Mesendoderm (in vitro differentiated cells): ENCODE results near the gene PTPRF.
A peak's percentile ranks its signal among the peaks of the same experiment; 100 is the strongest.

Experiments
- DNase-seq: peaks from one replicate; pipeline ENCODE4 v3.0.0; 2013
- H2AK5ac ChIP-seq: 2 replicates; pipeline ENCODE4 v1.6.1; 2013; ENCODE audit warnings: low read length, inconsistent platforms
- H2BK120ac ChIP-seq: 2 replicates; pipeline ENCODE4 v1.6.1; 2013; ENCODE audit warnings: low read depth, mild to moderate bottlenecking, low read length, moderate library complexity, mixed read lengths
- H2BK15ac ChIP-seq: replicated peaks from 2 replicates; pipeline ENCODE4 v1.6.1; 2013; ENCODE audit warnings: low read depth, mild to moderate bottlenecking, moderate library complexity
- H2BK5ac ChIP-seq: 2 replicates; pipeline ENCODE4 v1.6.1; 2013; ENCODE audit warnings: low read length, inconsistent platforms
- H3K18ac ChIP-seq: 2 replicates; pipeline ENCODE4 v1.6.1; 2013; ENCODE audit warnings: mild to moderate bottlenecking, low read length, mixed read lengths
- H3K23ac ChIP-seq: one replicate; pipeline ENCODE4 v1.6.1; 2013; ENCODE audit warnings: low read length
- H3K27ac ChIP-seq: 2 replicates; pipeline ENCODE4 v1.5.1; 2013; ENCODE audit warnings: low read depth, mild to moderate bottlenecking, inconsistent platforms, low read length, moderate library complexity
- H3K27me3 ChIP-seq: 2 replicates; pipeline ENCODE4 v1.6.1; 2013; ENCODE audit warnings: low read length, control low read depth, mild to moderate bottlenecking, inconsistent platforms; ENCODE audit not compliant: insufficient read depth, poor library complexity
- H3K36me3 ChIP-seq: 2 replicates; pipeline ENCODE4 v1.6.1; 2013; ENCODE audit warnings: low read length, inconsistent platforms; ENCODE audit not compliant: control insufficient read depth, insufficient read depth
- H3K4ac ChIP-seq: one replicate; pipeline ENCODE4 v1.6.1; 2013; ENCODE audit warnings: low read depth, mild to moderate bottlenecking, low read length, moderate library complexity
- H3K4me1 ChIP-seq: 2 replicates; pipeline ENCODE4 v1.6.1; 2013; ENCODE audit warnings: low read depth, low read length, inconsistent platforms; ENCODE audit not compliant: control insufficient read depth
- H3K4me2 ChIP-seq: 2 replicates; pipeline ENCODE4 v1.6.1; 2013; ENCODE audit warnings: low read length
- H3K4me3 ChIP-seq: 2 replicates; pipeline ENCODE4 v1.5.1; 2013; ENCODE audit warnings: mild to moderate bottlenecking, low read length
- H3K56ac ChIP-seq: one replicate; pipeline ENCODE4 v1.6.1; 2013; ENCODE audit warnings: low read length
- H3K79me1 ChIP-seq: 2 replicates; pipeline ENCODE4 v1.6.1; 2013; ENCODE audit warnings: low read length, inconsistent platforms
- H3K79me2 ChIP-seq: 2 replicates; pipeline ENCODE4 v1.6.1; 2013; ENCODE audit warnings: mild to moderate bottlenecking, low read length; ENCODE audit not compliant: control insufficient read depth, insufficient read depth
- H3K9ac ChIP-seq: 2 replicates; pipeline ENCODE4 v1.6.1; 2013; ENCODE audit warnings: low read length, inconsistent platforms
- H4K5ac ChIP-seq: one replicate; pipeline ENCODE4 v1.6.1; 2013; ENCODE audit warnings: low read length
- H4K8ac ChIP-seq: one replicate; pipeline ENCODE4 v1.6.1; 2013; ENCODE audit warnings: low read depth, mild to moderate bottlenecking, control low read depth, low read length, moderate library complexity
- WGBS: extraction: QIAGEN DNeasy Blood & Tissue Kit; methylation state at CpG from one replicate; pipeline ENCODE4 v1.1.7; 2013; ENCODE audit warnings: low lambda C conversion rate, missing lambda C conversion rate; ENCODE audit not compliant: insufficient coverage; ENCODE audit errors: extremely low coverage; 5-methylcytosine and 5-hydroxymethylcytosine counted together

Gene PTPRF

DNA sequence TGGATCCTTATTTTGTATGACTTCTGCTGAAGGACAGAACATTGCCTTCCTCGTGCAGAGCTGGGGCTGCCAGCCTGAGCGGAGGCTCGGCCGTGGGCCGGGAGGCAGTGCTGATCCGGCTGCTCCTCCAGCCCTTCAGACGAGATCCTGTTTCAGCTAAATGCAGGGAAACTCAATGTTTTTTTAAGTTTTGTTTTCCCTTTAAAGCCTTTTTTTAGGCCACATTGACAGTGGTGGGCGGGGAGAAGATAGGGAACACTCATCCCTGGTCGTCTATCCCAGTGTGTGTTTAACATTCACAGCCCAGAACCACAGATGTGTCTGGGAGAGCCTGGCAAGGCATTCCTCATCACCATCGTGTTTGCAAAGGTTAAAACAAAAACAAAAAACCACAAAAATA, 91.8 kb downstream of the PTPRF start:
- H2BK5ac ChIP-seq, result no peak overlapping the region
- H3K4me2 ChIP-seq, result no peak overlapping the region
- H3K79me1 ChIP-seq, result no peaks in the 10 kb centered on the region
- H3K23ac ChIP-seq, result no peak overlapping the region
- H3K4ac ChIP-seq, result no peak overlapping the region
- H3K4me1 ChIP-seq, result no peaks in the 10 kb centered on the region
- no peak overlapping the region for H4K8ac ChIP-seq
- DNase-seq, result no peak
- H3K27ac ChIP-seq, result no peak overlapping the region
- H3K18ac ChIP-seq, result no peak overlapping the region
- no peaks in the 10 kb centered on the region for H3K27me3 ChIP-seq
- no peak overlapping the region for H2BK120ac ChIP-seq
- no CpG with 5 or more reads among the region's 10 CpGs for WGBS
- H3K9ac ChIP-seq, result no peak overlapping the region
- H3K79me2 ChIP-seq, result no peaks in the 10 kb centered on the region
- H2AK5ac ChIP-seq, result no peak overlapping the region
- no peak overlapping the region for H2BK15ac ChIP-seq
- H3K56ac ChIP-seq, result no peak overlapping the region
- no peak overlapping the region for H3K4me3 ChIP-seq
- H3K36me3 ChIP-seq, result peaks cover 11% of the 10 kb centered on the region
- H4K5ac ChIP-seq, result no peak overlapping the region

DNA sequence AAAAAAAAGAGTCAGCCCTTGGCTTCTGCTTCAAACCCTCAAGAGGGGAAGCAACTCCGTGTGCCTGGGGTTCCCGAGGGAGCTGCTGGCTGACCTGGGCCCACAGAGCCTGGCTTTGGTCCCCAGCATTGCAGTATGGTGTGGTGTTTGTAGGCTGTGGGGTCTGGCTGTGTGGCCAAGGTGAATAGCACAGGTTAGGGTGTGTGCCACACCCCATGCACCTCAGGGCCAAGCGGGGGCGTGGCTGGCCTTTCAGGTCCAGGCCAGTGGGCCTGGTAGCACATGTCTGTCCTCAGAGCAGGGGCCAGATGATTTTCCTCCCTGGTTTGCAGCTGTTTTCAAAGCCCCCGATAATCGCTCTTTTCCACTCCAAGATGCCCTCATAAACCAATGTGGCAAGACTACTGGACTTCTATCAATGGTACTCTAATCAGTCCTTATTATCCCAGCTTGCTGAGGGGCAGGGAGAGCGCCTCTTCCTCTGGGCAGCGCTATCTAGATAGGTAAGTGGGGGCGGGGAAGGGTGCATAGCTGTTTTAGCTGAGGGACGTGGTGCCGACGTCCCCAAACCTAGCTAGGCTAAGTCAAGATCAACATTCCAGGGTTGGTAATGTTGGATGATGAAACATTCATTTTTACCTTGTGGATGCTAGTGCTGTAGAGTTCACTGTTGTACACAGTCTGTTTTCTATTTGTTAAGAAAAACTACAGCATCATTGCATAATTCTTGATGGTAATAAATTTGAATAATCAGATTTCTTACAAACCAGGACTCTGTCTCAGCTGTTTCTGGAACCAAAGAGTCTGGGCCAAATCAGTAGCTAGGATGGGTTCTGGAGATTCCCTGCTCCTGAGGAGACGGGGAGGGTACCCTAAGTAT, 92.5 kb downstream of the PTPRF start:
- no peak for DNase-seq
- no peak overlapping the region for H3K23ac ChIP-seq
- no peak overlapping the region for H2BK120ac ChIP-seq
- no peak overlapping the region for H4K5ac ChIP-seq
- H3K4ac ChIP-seq, result no peak overlapping the region
- no CpG with 5 or more reads among the region's 13 CpGs for WGBS
- H3K18ac ChIP-seq, result no peak overlapping the region
- H3K27me3 ChIP-seq, result no peaks in the 10 kb centered on the region
- no peak overlapping the region for H3K9ac ChIP-seq
- H2AK5ac ChIP-seq, result no peak overlapping the region
- H3K4me2 ChIP-seq, result no peak overlapping the region
- peaks cover 7% of the 10 kb centered on the region for H3K36me3 ChIP-seq
- H3K79me1 ChIP-seq, result no peaks in the 10 kb centered on the region
- no peak overlapping the region for H3K4me3 ChIP-seq
- no peak overlapping the region for H2BK15ac ChIP-seq
- H3K79me2 ChIP-seq, result no peaks in the 10 kb centered on the region
- no peak overlapping the region for H2BK5ac ChIP-seq
- H3K4me1 ChIP-seq, result no peaks in the 10 kb centered on the region
- no peak overlapping the region for H3K27ac ChIP-seq
- no peak overlapping the region for H4K8ac ChIP-seq
- no peak overlapping the region for H3K56ac ChIP-seq

DNA sequence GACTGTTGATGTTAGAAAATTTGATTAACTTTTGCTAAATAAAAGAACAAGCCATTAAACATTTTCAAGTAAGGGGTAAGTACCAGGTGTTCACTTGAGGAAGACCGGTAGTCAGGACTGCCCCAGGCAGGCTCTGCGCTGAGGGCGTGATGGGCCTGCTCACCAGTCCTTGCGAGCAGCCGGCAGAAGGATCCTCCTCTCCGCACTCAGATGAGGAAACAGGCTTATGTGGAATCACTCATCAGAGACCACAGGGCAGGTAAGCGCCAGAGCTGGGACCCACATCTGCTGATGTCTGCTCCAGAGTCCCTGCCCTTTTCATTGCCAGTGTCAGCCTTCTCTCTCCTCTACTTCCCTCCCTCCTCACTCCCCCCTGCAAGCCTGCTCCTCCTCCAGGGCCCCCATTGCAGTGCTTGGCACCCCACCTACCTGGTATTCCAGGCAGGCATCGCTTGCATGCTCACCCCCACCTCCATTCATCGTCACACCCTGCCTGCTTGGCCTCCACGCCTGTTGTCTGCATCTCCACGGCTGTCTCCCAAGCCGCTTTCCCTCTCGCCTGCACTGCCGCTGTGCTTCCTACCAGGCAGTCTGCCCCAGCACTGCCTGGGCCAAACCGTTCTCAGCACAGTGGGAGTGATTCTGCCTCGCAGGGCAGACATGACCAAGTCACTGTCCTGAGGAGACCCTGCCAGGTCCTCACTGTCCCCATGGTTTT, 94.5 kb downstream of the PTPRF start:
- Histone ChIP-seq H3K4ac (no peak overlapping the region), H3K4me1 (no peaks in the 10 kb centered on the region), H2AK5ac (no peak overlapping the region), H3K79me2 (no peaks in the 10 kb centered on the region), H3K18ac (no peak overlapping the region), H3K4me2 (no peak overlapping the region), H2BK5ac (no peak overlapping the region), H3K79me1 (no peaks in the 10 kb centered on the region), H3K36me3 (peaks cover 2% of the 10 kb centered on the region), H3K27me3 (no peaks in the 10 kb centered on the region), H3K4me3 (no peak overlapping the region), H2BK15ac (no peak overlapping the region), H3K23ac (no peak overlapping the region), H4K5ac (no peak overlapping the region), H3K56ac (no peak overlapping the region), H3K27ac (no peak overlapping the region), H3K9ac (no peak overlapping the region), H4K8ac (no peak overlapping the region), H2BK120ac (no peak overlapping the region)
- WGBS, result no CpG with 5 or more reads among the region's 16 CpGs
- no peak for DNase-seq

DNA sequence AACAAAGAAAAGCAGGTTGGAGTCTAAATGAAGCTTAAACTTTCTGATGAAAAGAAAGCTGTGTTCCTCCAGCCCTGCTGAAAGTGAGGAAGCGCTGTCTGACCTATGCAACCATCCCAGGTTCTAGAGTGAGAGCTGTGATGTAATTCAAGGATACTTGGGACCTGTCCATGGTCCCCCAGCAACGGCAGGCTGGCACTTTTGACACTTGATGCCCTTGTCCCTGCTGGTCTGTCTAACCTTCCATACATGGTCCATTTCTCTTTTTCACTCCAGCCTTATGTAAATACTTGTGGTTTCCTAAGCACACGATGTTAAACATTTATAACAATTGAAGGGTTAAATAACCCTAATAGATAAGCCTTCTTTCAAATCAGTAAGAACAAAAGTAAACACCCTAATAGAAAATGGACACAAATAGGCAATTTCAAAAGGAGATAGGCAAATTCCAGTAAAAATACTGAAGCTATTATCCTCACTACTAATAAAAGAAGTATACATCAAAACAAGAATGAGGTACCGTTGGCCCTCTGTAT, 101.5 kb downstream of the PTPRF start:
- no peak overlapping the region for H3K4ac ChIP-seq
- H3K36me3 ChIP-seq, result no peaks in the 10 kb centered on the region
- H3K4me3 ChIP-seq, result no peak overlapping the region
- H3K27me3 ChIP-seq, result no peaks in the 10 kb centered on the region
- no peak overlapping the region for H3K56ac ChIP-seq
- no peak overlapping the region for H3K18ac ChIP-seq
- H4K5ac ChIP-seq, result no peak overlapping the region
- no peak overlapping the region for H3K4me2 ChIP-seq
- no peak for DNase-seq
- H3K79me1 ChIP-seq, result no peaks in the 10 kb centered on the region
- WGBS, result no CpG with 5 or more reads among the region's 4 CpGs
- no peak overlapping the region for H3K27ac ChIP-seq
- H2BK15ac ChIP-seq, result no peak overlapping the region
- no peak overlapping the region for H2AK5ac ChIP-seq
- H4K8ac ChIP-seq, result no peak overlapping the region
- no peak overlapping the region for H2BK120ac ChIP-seq
- no peak overlapping the region for H3K23ac ChIP-seq
- H2BK5ac ChIP-seq, result no peak overlapping the region
- no peaks in the 10 kb centered on the region for H3K79me2 ChIP-seq
- no peaks in the 10 kb centered on the region for H3K4me1 ChIP-seq
- H3K9ac ChIP-seq, result no peak overlapping the region

DNA sequence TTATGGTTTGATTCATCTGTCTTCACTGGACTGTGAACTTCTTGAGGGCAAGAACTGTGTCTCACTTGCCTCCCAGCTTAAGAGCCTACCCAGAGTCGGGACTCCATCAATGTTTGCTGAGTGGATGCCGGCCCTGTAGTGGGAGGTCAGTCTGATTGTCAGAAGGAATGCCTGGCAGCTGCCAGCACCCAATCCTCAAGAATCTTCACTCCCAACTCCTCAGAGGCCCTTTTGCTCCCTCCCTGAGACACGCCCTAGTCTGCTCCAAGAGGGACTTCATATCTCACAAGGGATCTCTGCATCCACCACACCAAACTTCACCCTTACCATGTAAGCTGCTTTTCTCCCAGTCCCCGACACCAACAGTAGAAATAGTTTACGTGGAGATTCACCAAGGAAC, 104.0 kb downstream of the PTPRF start:
- DNase-seq, result peak; percentile 69
- H2BK5ac ChIP-seq, result no peak overlapping the region
- no peak overlapping the region for H3K18ac ChIP-seq
- H3K79me1 ChIP-seq, result no peaks in the 10 kb centered on the region
- H3K9ac ChIP-seq, result no peak overlapping the region
- no peak overlapping the region for H3K4ac ChIP-seq
- H4K8ac ChIP-seq, result no peak overlapping the region
- no peaks in the 10 kb centered on the region for H3K79me2 ChIP-seq
- WGBS, result no CpG with 5 or more reads among the region's 5 CpGs
- H4K5ac ChIP-seq, result no peak overlapping the region
- H3K36me3 ChIP-seq, result no peaks in the 10 kb centered on the region
- no peak overlapping the region for H3K56ac ChIP-seq
- no peak overlapping the region for H3K27ac ChIP-seq
- no peak overlapping the region for H2BK120ac ChIP-seq
- no peak overlapping the region for H2AK5ac ChIP-seq
- H3K27me3 ChIP-seq, result no peaks in the 10 kb centered on the region
- no peak overlapping the region for H2BK15ac ChIP-seq
- H3K23ac ChIP-seq, result no peak overlapping the region
- H3K4me2 ChIP-seq, result no peak overlapping the region
- H3K4me3 ChIP-seq, result no peak overlapping the region
- H3K4me1 ChIP-seq, result no peaks in the 10 kb centered on the region
